HepG2 (cell line): Measurements from ENCODE around the gene RPS2. TPM values are rescaled to one million over a fixed set of nuclear protein-coding genes. Genes with fewer than 3 reads are reported as not detected.

Experiments
- AGO1 ChIP-seq: fragments of 200-400 bp; formaldehyde crosslinking; IDR thresholded peaks from 2 replicates; pipeline ENCODE4 v1.6.1; 2017; ENCODE audit warnings: mild to moderate bottlenecking, low read depth, low read length, moderate library complexity; ENCODE audit not compliant: poor library complexity, severe bottlenecking
- HNF4A ChIP-seq: sonication (generic); formaldehyde crosslinking; IDR thresholded peaks from 2 replicates; pipeline ENCODE4 v1.4.0; 2020; ENCODE audit warnings: missing genetic modification reagents
- RFX1 ChIP-seq: fragments of 450-650 bp; IDR thresholded peaks from 2 replicates; pipeline ENCODE4 v1.6.1; 2017
- TSC22D2 ChIP-seq: sonication (generic); formaldehyde crosslinking; IDR thresholded peaks from 2 replicates; pipeline ENCODE4 v1.5.1; 2020; ENCODE audit warnings: missing genetic modification reagents, mild to moderate bottlenecking, borderline replicate concordance
- ZFP41 ChIP-seq: sonication (generic); formaldehyde crosslinking; IDR thresholded peaks from 2 replicates; pipeline ENCODE4 v1.4.0; 2020; ENCODE audit warnings: mild to moderate bottlenecking, missing genetic modification reagents, borderline replicate concordance
- ZNF121 ChIP-seq: sonication (generic); formaldehyde crosslinking; IDR thresholded peaks from 2 replicates; pipeline ENCODE4 v1.5.0; 2020; ENCODE audit warnings: mild to moderate bottlenecking, missing genetic modification reagents
- ZNF263 ChIP-seq: sonication (generic); formaldehyde crosslinking; IDR thresholded peaks from 2 replicates; pipeline ENCODE4 v1.4.0; 2020; ENCODE audit warnings: missing genetic modification reagents
- ZNF264 ChIP-seq: sonication (generic); formaldehyde crosslinking; IDR thresholded peaks from 2 replicates; pipeline ENCODE4 v1.4.0; 2020; ENCODE audit warnings: missing genetic modification reagents
- ZNF549 ChIP-seq: sonication (generic); formaldehyde crosslinking; IDR thresholded peaks from 2 replicates; pipeline ENCODE4 v1.5.0; 2020; ENCODE audit warnings: missing genetic modification reagents
- polyA plus RNA-seq, 8 experiments: library from polyadenylated mRNA; depleted of rRNA in 3 of 8; stranded (reverse) in 7 of 8; unstranded in 1 of 8; fragments of >200 nt; fragmentation: Illumina TruSeq in 4 of 8; extraction: Trizol in 4 of 8; gene quantifications; 2 replicates each; pipeline versions ENCODE4 v1.2.1 to v1.2.3, GENCODE V29; 2011 to 2016; ENCODE audit warnings: low read depth in 4 of 8, missing spikeins in 1 of 8, mixed read lengths in 1 of 8; ENCODE audit not compliant: insufficient read depth in 1 of 8
- total RNA-seq, 5 experiments: library from RNA; depleted of rRNA; stranded (reverse); fragments of >200 nt; fragmentation: Illumina TruSeq; extraction: Trizol; gene quantifications; 2 replicates each; pipeline ENCODE4 v1.2.3, GENCODE V29; 2016; ENCODE audit warnings: low read depth in 1 of 5
- TF ChIP-seq, protein P1 (sequence below): sonication (generic); formaldehyde crosslinking; IDR thresholded peaks from one replicate; pipeline ENCODE4 v1.5.1; 2020; ENCODE audit warnings: mild to moderate bottlenecking, missing genetic modification reagents; ENCODE audit errors: not compliant biosample characterization
- TF ChIP-seq, protein P2 (sequence below): IDR thresholded peaks from 2 replicates; pipeline ENCODE4 v1.6.1; 2016; ENCODE audit warnings: missing genetic modification reagents, missing compliant biosample characterization
- TF ChIP-seq, protein P3 (sequence below): sonication (generic); formaldehyde crosslinking; conservative IDR thresholded peaks from 2 replicates; pipeline ENCODE4 v1.8.0; 2022; ENCODE audit warnings: low read depth, missing genetic modification reagents

Gene RPS2
- total and polyA plus RNA-seq, 2 of the 13 experiments (the other 11 are each of a cell fraction or from before 2014, with no cell fraction given) = 1,908 to 4,514 TPM

DNA sequence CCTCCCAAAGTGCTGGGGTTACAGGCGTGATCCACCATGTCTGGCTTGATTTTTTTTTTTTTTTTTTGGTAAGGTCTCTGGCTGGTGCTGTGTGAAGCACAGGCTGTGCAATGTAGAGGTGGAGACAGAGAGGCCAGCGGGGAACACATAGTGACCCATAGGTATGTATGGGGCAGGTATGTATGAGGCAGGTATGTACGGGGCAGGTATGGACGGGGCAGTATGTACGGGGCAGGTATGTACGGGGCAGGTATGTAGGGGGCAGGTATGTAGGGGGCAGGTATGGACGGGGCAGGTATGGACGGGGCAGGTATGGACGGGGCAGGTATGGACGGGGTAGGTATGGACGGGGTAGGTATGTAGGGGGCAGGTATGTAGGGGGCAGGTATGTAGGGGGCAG is 15.1 kb downstream of the RPS2 start (continued):
- TF ChIP-seq, protein P1, sequence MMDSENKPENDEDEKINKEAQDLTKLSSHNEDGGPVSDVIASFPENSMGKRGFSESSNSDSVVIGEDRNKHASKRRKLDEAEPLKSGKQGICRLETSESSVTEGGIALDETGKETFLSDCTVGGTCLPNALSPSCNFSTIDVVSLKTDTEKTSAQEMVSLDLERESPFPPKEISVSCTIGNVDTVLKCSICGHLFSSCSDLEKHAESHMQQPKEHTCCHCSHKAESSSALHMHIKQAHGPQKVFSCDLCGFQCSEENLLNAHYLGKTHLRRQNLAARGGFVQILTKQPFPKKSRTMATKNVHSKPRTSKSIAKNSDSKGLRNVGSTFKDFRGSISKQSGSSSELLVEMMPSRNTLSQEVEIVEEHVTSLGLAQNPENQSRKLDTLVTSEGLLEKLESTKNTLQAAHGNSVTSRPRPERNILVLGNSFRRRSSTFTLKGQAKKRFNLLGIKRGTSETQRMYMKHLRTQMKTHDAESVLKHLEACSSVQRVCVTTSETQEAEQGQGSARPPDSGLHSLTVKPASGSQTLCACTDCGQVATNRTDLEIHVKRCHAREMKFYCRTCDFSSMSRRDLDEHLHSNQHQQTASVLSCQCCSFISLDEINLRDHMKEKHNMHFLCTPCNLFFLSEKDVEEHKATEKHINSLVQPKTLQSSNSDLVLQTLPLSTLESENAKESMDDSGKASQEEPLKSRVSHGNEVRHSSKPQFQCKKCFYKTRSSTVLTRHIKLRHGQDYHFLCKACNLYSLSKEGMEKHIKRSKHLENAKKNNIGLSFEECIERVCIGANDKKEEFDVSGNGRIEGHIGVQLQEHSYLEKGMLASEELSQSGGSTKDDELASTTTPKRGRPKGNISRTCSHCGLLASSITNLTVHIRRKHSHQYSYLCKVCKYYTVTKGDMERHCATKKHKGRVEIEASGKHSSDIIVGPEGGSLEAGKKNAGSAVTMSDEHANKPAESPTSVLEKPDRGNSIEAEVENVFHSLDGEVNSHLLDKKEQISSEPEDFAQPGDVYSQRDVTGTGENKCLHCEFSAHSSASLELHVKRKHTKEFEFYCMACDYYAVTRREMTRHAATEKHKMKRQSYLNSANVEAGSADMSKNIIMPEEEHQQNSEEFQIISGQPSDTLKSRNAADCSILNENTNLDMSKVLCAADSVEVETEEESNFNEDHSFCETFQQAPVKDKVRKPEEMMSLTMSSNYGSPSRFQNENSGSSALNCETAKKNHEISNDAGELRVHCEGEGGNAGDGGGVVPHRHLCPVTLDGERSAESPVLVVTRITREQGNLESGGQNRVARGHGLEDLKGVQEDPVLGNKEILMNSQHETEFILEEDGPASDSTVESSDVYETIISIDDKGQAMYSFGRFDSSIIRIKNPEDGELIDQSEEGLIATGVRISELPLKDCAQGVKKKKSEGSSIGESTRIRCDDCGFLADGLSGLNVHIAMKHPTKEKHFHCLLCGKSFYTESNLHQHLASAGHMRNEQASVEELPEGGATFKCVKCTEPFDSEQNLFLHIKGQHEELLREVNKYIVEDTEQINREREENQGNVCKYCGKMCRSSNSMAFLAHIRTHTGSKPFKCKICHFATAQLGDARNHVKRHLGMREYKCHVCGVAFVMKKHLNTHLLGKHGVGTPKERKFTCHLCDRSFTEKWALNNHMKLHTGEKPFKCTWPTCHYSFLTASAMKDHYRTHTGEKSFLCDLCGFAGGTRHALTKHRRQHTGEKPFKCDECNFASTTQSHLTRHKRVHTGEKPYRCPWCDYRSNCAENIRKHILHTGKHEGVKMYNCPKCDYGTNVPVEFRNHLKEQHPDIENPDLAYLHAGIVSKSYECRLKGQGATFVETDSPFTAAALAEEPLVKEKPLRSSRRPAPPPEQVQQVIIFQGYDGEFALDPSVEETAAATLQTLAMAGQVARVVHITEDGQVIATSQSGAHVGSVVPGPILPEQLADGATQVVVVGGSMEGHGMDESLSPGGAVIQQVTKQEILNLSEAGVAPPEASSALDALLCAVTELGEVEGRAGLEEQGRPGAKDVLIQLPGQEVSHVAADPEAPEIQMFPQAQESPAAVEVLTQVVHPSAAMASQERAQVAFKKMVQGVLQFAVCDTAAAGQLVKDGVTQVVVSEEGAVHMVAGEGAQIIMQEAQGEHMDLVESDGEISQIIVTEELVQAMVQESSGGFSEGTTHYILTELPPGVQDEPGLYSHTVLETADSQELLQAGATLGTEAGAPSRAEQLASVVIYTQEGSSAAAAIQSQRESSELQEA (CRISPR knock-in tag) = no peak
- no peak for TF ChIP-seq HNF4A (CRISPR knock-in tag)
- no peak for TF ChIP-seq RFX1
- TF ChIP-seq ZFP41 (CRISPR knock-in tag) = no peak
- no peak for TF ChIP-seq ZNF263
- TF ChIP-seq TSC22D2 (CRISPR knock-in tag) = no peak
- TF ChIP-seq, protein P2, sequence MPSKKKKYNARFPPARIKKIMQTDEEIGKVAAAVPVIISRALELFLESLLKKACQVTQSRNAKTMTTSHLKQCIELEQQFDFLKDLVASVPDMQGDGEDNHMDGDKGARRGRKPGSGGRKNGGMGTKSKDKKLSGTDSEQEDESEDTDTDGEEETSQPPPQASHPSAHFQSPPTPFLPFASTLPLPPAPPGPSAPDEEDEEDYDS = no peak
- TF ChIP-seq ZNF549 (CRISPR knock-in tag) = no peak
- TF ChIP-seq ZNF264 (CRISPR knock-in tag) = no peak
- no peak for TF ChIP-seq ZNF121 (CRISPR knock-in tag)
- TF ChIP-seq AGO1 = no peak
- TF ChIP-seq, protein P3, sequence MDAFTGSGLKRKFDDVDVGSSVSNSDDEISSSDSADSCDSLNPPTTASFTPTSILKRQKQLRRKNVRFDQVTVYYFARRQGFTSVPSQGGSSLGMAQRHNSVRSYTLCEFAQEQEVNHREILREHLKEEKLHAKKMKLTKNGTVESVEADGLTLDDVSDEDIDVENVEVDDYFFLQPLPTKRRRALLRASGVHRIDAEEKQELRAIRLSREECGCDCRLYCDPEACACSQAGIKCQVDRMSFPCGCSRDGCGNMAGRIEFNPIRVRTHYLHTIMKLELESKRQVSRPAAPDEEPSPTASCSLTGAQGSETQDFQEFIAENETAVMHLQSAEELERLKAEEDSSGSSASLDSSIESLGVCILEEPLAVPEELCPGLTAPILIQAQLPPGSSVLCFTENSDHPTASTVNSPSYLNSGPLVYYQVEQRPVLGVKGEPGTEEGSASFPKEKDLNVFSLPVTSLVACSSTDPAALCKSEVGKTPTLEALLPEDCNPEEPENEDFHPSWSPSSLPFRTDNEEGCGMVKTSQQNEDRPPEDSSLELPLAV (CRISPR knock-in tag) = no peak
